Karpas-422 (cell line): ENCODE data around the gene TTLL10. TPM values are rescaled to one million over a fixed set of nuclear protein-coding genes. Genes with fewer than 3 reads are reported as not detected.
"Not testable (repeated sequence)": the region's sequence is repeated elsewhere in the genome, so short reads cannot be mapped to it uniquely, and the experiment has no call there.

Experiments used
- DNase-seq: peaks from one replicate; pipeline ENCODE4 v3.0.0-alpha.2; 2015
- H2AFZ ChIP-seq: fragments of 200-600 bp; sonication (generic); 2 replicates; pipeline ENCODE4 v1.6.1; 2014; ENCODE audit warnings: antibody characterized with exemption, low read length, mixed read lengths
- H3K27ac ChIP-seq: fragments of 200-600 bp; sonication (generic); 2 replicates; pipeline ENCODE4 v1.5.1; 2014; ENCODE audit warnings: mild to moderate bottlenecking, low read length, moderate library complexity
- H3K27me3 ChIP-seq: fragments of 200-600 bp; sonication (generic); 2 replicates; pipeline ENCODE4 v1.6.1; 2014; ENCODE audit warnings: low read length, mixed read lengths
- H3K36me3 ChIP-seq: fragments of 200-600 bp; sonication (generic); 2 replicates; pipeline ENCODE4 v1.6.1; 2014; ENCODE audit warnings: low read length, mixed read lengths; ENCODE audit not compliant: insufficient read depth
- H3K4me1 ChIP-seq: fragments of 200-600 bp; sonication (generic); 2 replicates; pipeline ENCODE4 v1.6.1; 2014; ENCODE audit warnings: mild to moderate bottlenecking, low read length, mixed read lengths
- H3K4me2 ChIP-seq: fragments of 200-600 bp; sonication (generic); 2 replicates; pipeline ENCODE4 v1.6.1; 2014; ENCODE audit warnings: low read length, low read depth, mild to moderate bottlenecking; ENCODE audit not compliant: poor library complexity, severe bottlenecking
- H3K4me3 ChIP-seq: fragments of 200-600 bp; sonication (generic); 2 replicates; pipeline ENCODE4 v1.5.1; 2014; ENCODE audit warnings: mild to moderate bottlenecking, antibody characterized with exemption, low read length, mixed read lengths
- H3K79me2 ChIP-seq: fragments of 200-600 bp; sonication (generic); 2 replicates; pipeline ENCODE4 v1.6.1; 2014; ENCODE audit warnings: mild to moderate bottlenecking, low read length, mixed read lengths
- H3K9ac ChIP-seq: fragments of 200-600 bp; sonication (generic); 2 replicates; pipeline ENCODE4 v1.6.0; 2014; ENCODE audit warnings: low read length
- H3K9me2 ChIP-seq: fragments of 200-600 bp; sonication (generic), shearing (Covaris generic); replicated peaks from 2 replicates; pipeline ENCODE4 v1.6.0; 2014; ENCODE audit warnings: mild to moderate bottlenecking, low read length, moderate library complexity; ENCODE audit not compliant: insufficient read depth
- H3K9me3 ChIP-seq: fragments of 300-700, 200-600 bp; sonication (generic); 2 replicates; pipeline ENCODE4 v1.6.1; 2014; ENCODE audit warnings: low read length, mixed read lengths
- H4K20me1 ChIP-seq: fragments of 200-600 bp; sonication (generic); 2 replicates; pipeline ENCODE4 v1.6.1; 2014; ENCODE audit warnings: mild to moderate bottlenecking, antibody characterized with exemption, low read length, low read depth; ENCODE audit not compliant: insufficient read depth
- total RNA-seq: library from RNA; depleted of rRNA; stranded (reverse); fragments of >200 nt; shearing (Covaris generic); gene quantifications from 2 replicates; pipeline ENCODE4 v1.2.3, GENCODE V29; 2014; ENCODE audit warnings: low replicate concordance

The TTLL10 gene
- total RNA-seq, 1 experiment from 2014 or later, result not detected

GRCh38 chr1:1169429-1170214, 4.1 kb upstream of the TTLL10 start:
- Histone ChIP-seq H3K27ac (no peak overlapping the region), H3K36me3 (no peaks in the 10 kb centered on the region), H3K4me1 (peaks cover 14% of the 10 kb centered on the region), H3K4me2 (no peak overlapping the region), H4K20me1 (no peaks in the 10 kb centered on the region), H3K4me3 (no peak overlapping the region), H3K79me2 (no peaks in the 10 kb centered on the region), H3K27me3 (no peaks in the 10 kb centered on the region), H2AFZ (no peak overlapping the region), H3K9me3 (no peaks in the 10 kb centered on the region), H3K9me2 (no peaks in the 10 kb centered on the region), H3K9ac (no peak overlapping the region)
- DNase-seq, result no peak

DNA sequence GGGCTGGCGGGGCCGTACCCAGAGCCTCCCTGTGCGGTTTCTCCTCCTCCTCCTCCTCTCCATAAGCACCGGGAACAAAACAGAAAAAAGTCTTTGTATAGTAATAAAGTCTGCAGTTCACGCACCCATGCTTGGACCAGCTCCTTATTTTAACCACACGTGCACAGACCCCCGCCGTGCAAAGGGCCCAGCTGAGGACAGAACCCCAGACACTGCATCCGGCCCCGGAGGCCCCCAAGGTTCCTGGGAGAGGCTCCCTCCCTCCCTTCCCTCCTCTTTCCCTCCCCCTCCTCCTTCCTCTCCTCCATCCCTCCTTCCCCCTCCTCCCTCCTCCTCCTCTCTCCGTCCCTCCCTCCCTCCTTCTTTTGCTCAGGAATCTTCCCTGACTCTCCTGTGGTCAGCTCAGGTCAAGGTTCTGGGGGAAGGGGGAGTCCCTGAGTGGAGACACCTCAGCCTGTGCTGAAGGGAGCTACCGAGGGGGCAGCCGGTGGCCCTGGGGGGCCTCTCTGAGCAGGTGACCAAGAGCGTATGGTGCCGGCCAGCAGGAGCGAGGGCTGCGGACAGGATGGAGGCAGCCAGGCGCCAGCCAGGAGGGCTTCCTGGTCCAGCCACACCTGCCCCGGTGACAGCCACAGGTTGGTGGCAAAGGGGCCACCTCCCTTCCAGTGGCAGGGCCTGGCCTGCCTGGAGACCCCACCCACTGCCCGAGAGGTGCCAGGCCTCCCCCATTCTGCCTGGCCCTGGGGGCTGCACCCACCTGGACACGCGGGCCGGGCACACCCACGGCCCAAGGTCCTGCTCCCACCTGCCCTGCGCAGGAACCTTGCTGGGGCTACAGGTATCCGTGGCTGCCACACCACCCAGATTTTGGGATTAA, 3.2 kb upstream of the TTLL10 start:
- no peak overlapping the region for H3K9ac ChIP-seq
- H3K36me3 ChIP-seq, result no peaks in the 10 kb centered on the region
- no peaks in the 10 kb centered on the region for H4K20me1 ChIP-seq
- no peak overlapping the region for H2AFZ ChIP-seq
- no peak overlapping the region for H3K27ac ChIP-seq
- no peak overlapping the region for H3K4me3 ChIP-seq
- no peak overlapping the region for H3K4me2 ChIP-seq
- H3K79me2 ChIP-seq, result no peaks in the 10 kb centered on the region
- peaks cover 14% of the 10 kb centered on the region for H3K4me1 ChIP-seq
- no peaks in the 10 kb centered on the region for H3K9me2 ChIP-seq
- DNase-seq, result no peak
- no peaks in the 10 kb centered on the region for H3K27me3 ChIP-seq
- H3K9me3 ChIP-seq, result no peaks in the 10 kb centered on the region

GRCh38 chr1:1171161-1171545, 2.5 kb upstream of the TTLL10 start:
- no peaks in the 10 kb centered on the region for H3K79me2 ChIP-seq
- no peak overlapping the region for H3K9ac ChIP-seq
- no peak overlapping the region for H2AFZ ChIP-seq
- H3K27ac ChIP-seq, result no peak overlapping the region
- H3K4me3 ChIP-seq, result no peak overlapping the region
- H3K4me2 ChIP-seq, result peak overlapping the region; percentile 19
- H3K9me3 ChIP-seq, result no peaks in the 10 kb centered on the region
- no peaks in the 10 kb centered on the region for H4K20me1 ChIP-seq
- no peaks in the 10 kb centered on the region for H3K36me3 ChIP-seq
- H3K9me2 ChIP-seq, result no peaks in the 10 kb centered on the region
- H3K27me3 ChIP-seq, result no peaks in the 10 kb centered on the region
- DNase-seq, result no peak
- H3K4me1 ChIP-seq, result peaks cover 14% of the 10 kb centered on the region

DNA sequence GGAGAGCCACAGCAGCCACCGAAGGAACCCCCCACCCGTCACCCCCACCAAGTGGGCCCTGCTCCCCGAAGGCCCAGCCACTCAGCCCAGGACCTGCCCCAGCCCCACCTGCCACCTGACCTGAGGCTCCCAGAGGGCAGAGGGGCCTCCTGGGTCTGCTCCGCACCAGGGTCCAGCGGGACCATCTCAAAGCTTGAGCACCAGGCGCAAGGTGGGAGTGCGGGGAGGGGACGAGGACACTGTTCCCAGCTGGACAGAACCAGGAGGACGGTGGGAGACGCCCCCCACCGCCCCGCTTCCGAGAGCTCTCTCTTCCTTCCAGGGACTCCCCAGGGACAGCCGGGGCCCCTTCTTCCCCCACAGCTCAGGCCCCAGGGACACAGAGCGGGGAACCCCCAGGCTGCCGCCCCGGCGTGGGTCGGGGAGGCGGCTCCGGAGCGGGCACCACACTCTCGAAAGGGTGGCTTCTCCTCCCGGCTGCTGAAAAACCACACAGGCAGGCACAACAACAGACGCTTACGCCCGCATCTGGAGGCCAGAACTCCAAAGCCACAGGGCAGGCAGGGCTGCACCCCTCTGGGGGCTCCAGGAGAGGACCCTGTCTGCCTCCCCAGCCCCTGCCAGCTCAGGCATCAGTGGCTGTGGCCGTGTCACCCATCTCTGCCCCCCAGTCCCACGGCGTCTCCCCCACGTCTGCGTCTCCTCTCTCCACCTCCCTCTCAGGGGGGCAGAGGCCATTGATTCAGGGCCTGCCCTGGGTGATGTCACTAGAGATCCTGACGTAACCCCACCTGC, 1.9 kb upstream of the TTLL10 start:
- Histone ChIP-seq H3K4me3 (no peak overlapping the region), H3K9me2 (no peaks in the 10 kb centered on the region), H3K9ac (peak overlapping the region; percentile 24; the same call in 1 of the 2 replicates), H2AFZ (no peak overlapping the region), H3K79me2 (no peaks in the 10 kb centered on the region), H3K36me3 (no peaks in the 10 kb centered on the region), H3K27me3 (no peaks in the 10 kb centered on the region), H3K27ac (no peak overlapping the region), H4K20me1 (no peaks in the 10 kb centered on the region), H3K9me3 (no peaks in the 10 kb centered on the region), H3K4me2 (peak overlapping the region; percentile 19), H3K4me1 (peaks cover 14% of the 10 kb centered on the region)
- no peak for DNase-seq

DNA sequence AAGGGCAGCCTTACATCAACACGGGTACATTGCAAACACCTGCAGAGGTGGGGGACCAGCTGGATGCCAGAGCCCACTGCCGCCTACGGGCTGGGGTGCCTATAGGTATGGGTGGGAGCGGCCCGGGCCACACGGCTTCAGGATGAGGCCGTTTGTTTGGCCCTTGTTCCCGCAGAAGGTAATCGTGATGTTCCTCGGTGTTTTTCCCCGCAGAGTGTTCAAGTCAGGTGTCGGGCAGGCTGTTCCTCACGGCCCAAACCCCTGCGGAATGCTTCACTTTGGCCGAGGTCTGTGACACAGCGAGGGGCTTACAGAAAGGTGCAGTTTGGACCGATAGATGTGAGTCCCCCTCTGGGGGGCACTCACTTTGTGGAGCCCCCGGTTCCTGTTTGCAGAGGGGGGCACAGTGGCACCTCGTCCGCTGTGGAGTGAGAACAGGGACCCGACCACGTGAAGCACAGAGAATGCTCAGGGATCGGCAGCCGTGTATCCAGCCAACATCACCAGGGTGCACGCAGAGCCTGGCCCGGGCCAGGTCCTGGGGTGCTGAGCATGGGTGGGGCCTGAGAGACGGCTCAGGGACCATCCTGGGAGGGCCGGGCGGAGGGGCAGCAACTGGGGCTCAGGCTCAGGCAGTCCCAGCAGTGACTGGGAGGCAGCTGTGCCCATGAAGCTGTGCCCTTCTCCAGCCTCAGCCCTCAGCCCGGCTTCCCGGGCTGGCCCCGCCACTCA, 453 bp upstream of the TTLL10 start:
- H3K4me3 ChIP-seq, result no peak overlapping the region
- H3K9ac ChIP-seq, result no peak overlapping the region
- no peak overlapping the region for H3K4me2 ChIP-seq

GRCh38 chr1:1175221-1176062, 1.8 kb downstream of the TTLL10 start:
- Histone ChIP-seq H3K4me1 (peaks cover 19% of the 10 kb centered on the region), H4K20me1 (0 out of 2 replicates have a peak, but pooled peaks cover 6% of the 10 kb centered on the region), H3K9me2 (no peaks in the 10 kb centered on the region), H3K9ac (no peak overlapping the region), H3K27ac (no peak overlapping the region), H3K9me3 (no peaks in the 10 kb centered on the region), H3K36me3 (no peaks in the 10 kb centered on the region), H3K79me2 (no peaks in the 10 kb centered on the region), H3K4me2 (no peak overlapping the region), H3K4me3 (no peak overlapping the region), H2AFZ (no peak overlapping the region), H3K27me3 (no peaks in the 10 kb centered on the region)
- no peak for DNase-seq

More for the DNA sequence above, 453 bp upstream of the TTLL10 start:
- Histone ChIP-seq H4K20me1 (no peaks in the 10 kb centered on the region), H3K4me1 (peaks cover 14% of the 10 kb centered on the region), H3K9me2 (no peaks in the 10 kb centered on the region), H3K9me3 (no peaks in the 10 kb centered on the region), H3K27ac (no peak overlapping the region), H3K36me3 (no peaks in the 10 kb centered on the region), H2AFZ (no peak overlapping the region), H3K27me3 (no peaks in the 10 kb centered on the region), H3K79me2 (no peaks in the 10 kb centered on the region)
- DNase-seq, result no peak

DNA sequence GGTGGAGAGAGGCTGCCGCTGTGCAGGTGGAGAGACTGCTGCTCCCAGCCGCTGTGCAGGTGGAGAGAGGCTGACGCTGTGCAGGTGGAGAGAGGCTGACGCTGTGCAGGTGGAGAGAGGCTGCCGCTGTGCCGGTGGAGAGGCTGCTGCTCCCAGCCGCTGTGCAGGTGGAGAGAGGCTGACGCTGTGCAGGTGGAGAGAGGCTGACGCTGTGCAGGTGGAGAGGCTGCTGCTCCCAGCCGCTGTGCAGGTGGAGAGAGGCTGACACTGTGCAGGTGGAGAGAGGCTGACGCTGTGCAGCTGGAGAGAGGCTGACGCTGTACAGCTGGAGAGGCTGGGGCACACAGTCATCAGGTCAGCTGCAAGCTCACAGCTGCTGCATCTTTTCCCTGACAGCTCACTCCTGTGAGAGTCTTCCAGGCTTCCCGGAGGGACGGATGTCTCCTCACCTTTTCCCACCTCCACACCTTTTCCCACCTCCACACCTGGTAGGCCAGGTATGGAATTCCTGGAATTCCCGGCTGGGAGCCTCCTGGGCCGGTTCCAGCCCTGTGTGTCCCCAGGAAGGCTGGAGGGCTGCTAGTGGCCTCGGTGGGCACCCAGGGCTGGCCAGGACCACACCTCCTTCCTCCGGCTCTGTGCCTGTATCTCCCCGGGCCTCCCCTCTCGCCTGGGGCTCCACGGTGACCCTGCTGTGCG, 2.5 kb downstream of the TTLL10 start:
- not testable (repeated sequence) for H3K9me3 ChIP-seq, H3K27ac ChIP-seq, DNase-seq, H3K36me3 ChIP-seq, H3K27me3 ChIP-seq, H3K4me2 ChIP-seq, H2AFZ ChIP-seq, H3K9me2 ChIP-seq, H4K20me1 ChIP-seq, H3K4me3 ChIP-seq, H3K9ac ChIP-seq, H3K79me2 ChIP-seq
- peaks cover 17% of the 10 kb centered on the region for H3K4me1 ChIP-seq
